OCI-LY1 (cell line): ENCODE results near the gene CLDN20.

ENCODE experiments used
- CTCF ChIP-seq: fragments of 200-600 bp; sonication (generic), shearing (Covaris generic); IDR thresholded peaks from 2 replicates; pipeline ENCODE4 v1.5.1; 2017; ENCODE audit warnings: mild to moderate bottlenecking, antibody characterized with exemption, low read length, moderate library complexity, mixed read lengths
- EZH2 ChIP-seq: fragments of 200-600 bp; sonication (generic), shearing (Covaris generic); IDR thresholded peaks from 2 replicates; pipeline ENCODE4 v1.8.0; 2017; ENCODE audit warnings: borderline replicate concordance, mixed run types, mild to moderate bottlenecking, antibody characterized with exemption, low read length, moderate library complexity, mixed read lengths

GRCh38 chr6:155275808-155276480, 12.1 kb downstream of the CLDN20 start:
- TF ChIP-seq CTCF (no peak), EZH2 (no peak)
